K562 (cell line): Measurements from ENCODE around the gene RPL29. TPM values are rescaled to one million over a fixed set of nuclear protein-coding genes. Genes with fewer than 3 reads are reported as not detected.

Experiments
- ATAC-seq: fragments of 200-7000 bp; cut with Tn5 transposase; 3 replicates; pipeline ENCODE4 v1.9.1; 2020; ENCODE audit warnings: moderate library complexity
- BruUV-seq: library from RNA; stranded (reverse); fragments of 400-500 nt; replicated peaks from 2 replicates; lab custom pipeline; 2021; lab: Mats Ljungman, UMichigan
- CTCF ChIA-PET: fragments of 300-600 bp; formaldehyde crosslinking; extraction: SDS; loops from one replicate; lab custom pipeline; 2021; ENCODE audit warnings: low intra/inter-chr PET ratio; lab: Yijun Ruan, JAX
- POLR2A ChIA-PET: fragments of 300-600, 350-650 bp; sonication (Branson Sonifier 250); formaldehyde crosslinking; extraction: SDS; loops from one replicate; lab custom pipeline; 2021; ENCODE audit warnings: antibody characterized with exemption, inconsistent platforms; lab: Yijun Ruan, JAX
- DNase-seq, 4 experiments: peaks; one replicate each; pipeline versions ENCODE4 v3.0.0 to v3.0.0-alpha.2; 2011 to 2018; ENCODE audit warnings: low spot score in 3 of 4, mixed read lengths in 3 of 4; ENCODE audit errors: extremely low read depth in 1 of 4
- FAIRE-seq: peaks from 2 replicates; lab custom pipeline; 2011; peaks lifted over from hg19 to GRCh38; lab: Jason Lieb, UNC
- H2AFZ ChIP-seq: 2 replicates; pipeline ENCODE4 v1.6.0; 2011; ENCODE audit warnings: low read depth, low read length, control low read depth, inconsistent platforms
- H3K27ac ChIP-seq: fragments of 200-600 bp; 3 replicates; pipeline ENCODE4 v1.8.0; 2011; ENCODE audit warnings: low read depth, mild to moderate bottlenecking, control low read depth, inconsistent platforms, low read length, moderate library complexity, mixed read lengths; ENCODE audit errors: extremely low read depth
- H3K27me3 ChIP-seq, 2 experiments: fragments of 300-600 bp in 1 of 2; 2 replicates in 1 of 2; 3 replicates in 1 of 2; pipeline versions ENCODE4 v1.6.0 to v1.8.0; 2011; ENCODE audit warnings: inconsistent platforms in 2 of 2, low read length in 2 of 2, mild to moderate bottlenecking in 1 of 2, mixed read lengths in 1 of 2, moderate library complexity in 1 of 2; ENCODE audit not compliant: control insufficient read depth in 2 of 2, insufficient read depth in 2 of 2
- H3K36me3 ChIP-seq: fragments of 300-600 bp; 3 replicates; pipeline ENCODE4 v1.8.0; 2011; ENCODE audit warnings: mild to moderate bottlenecking, low read length, inconsistent platforms; ENCODE audit not compliant: control insufficient read depth, insufficient read depth
- H3K4me1 ChIP-seq, 2 experiments: fragments of 200-600 bp in 1 of 2; replicated peaks in 1 of 2; 2 replicates in 1 of 2; 3 replicates in 1 of 2; pipeline versions ENCODE4 v1.5.1 to v1.8.0; 2011; ENCODE audit warnings: inconsistent platforms in 2 of 2, low read length in 2 of 2, mild to moderate bottlenecking in 1 of 2, mixed read lengths in 1 of 2, moderate library complexity in 1 of 2; ENCODE audit not compliant: control insufficient read depth in 2 of 2, insufficient read depth in 2 of 2
- H3K4me2 ChIP-seq: 2 replicates; pipeline ENCODE4 v1.6.1; 2011; ENCODE audit warnings: low read length, control low read depth, inconsistent platforms, mixed read lengths; ENCODE audit not compliant: insufficient read depth
- H3K4me3 ChIP-seq: fragments of 200-600 bp; sonication (generic), shearing (Covaris generic); 2 replicates; pipeline ENCODE4 v1.5.1; 2016; ENCODE audit warnings: control low read depth, inconsistent platforms
- H3K79me2 ChIP-seq: fragments of 200-600 bp; 3 replicates; pipeline ENCODE4 v1.8.0; 2011; ENCODE audit warnings: low read length, inconsistent platforms; ENCODE audit not compliant: control insufficient read depth, insufficient read depth
- H3K9ac ChIP-seq, 2 experiments: 2 replicates each; pipeline versions ENCODE4 v1.6.0 to v1.6.1; 2011; ENCODE audit warnings: low read depth in 2 of 2, low read length in 2 of 2, control low read depth in 1 of 2, inconsistent platforms in 1 of 2, mild to moderate bottlenecking in 1 of 2, mixed read lengths in 1 of 2; ENCODE audit not compliant: insufficient read depth in 1 of 2
- H3K9me1 ChIP-seq: one replicate; pipeline ENCODE4 v1.6.0; 2011; ENCODE audit warnings: inconsistent platforms, mild to moderate bottlenecking, low read length, moderate library complexity; ENCODE audit not compliant: control insufficient read depth, insufficient read depth
- H3K9me3 ChIP-seq: replicated peaks from 2 replicates; pipeline ENCODE4 v1.5.1; 2011; ENCODE audit warnings: low read depth, low read length, inconsistent platforms; ENCODE audit not compliant: control insufficient read depth, insufficient read depth
- H4K20me1 ChIP-seq: replicated peaks from 2 replicates; pipeline ENCODE4 v1.6.1; 2011; ENCODE audit warnings: low read length, inconsistent platforms, mixed read lengths; ENCODE audit not compliant: control insufficient read depth, insufficient read depth
- ATF3 ChIP-seq, 2 experiments: fragments of 450-650 bp in 1 of 2; sonication (generic) in 1 of 2; formaldehyde crosslinking in 1 of 2; IDR thresholded peaks in 1 of 2; conservative IDR thresholded peaks in 1 of 2; 2 replicates each; pipeline versions ENCODE4 v1.6.1 to v1.8.1; 2016 to 2023; ENCODE audit warnings: mild to moderate bottlenecking in 2 of 2, moderate library complexity in 2 of 2, inconsistent platforms in 1 of 2, missing genetic modification reagents in 1 of 2
- CAMTA2 ChIP-seq: fragments of 250-450 bp; sonication (Bioruptor Pico); conservative IDR thresholded peaks from 2 replicates; pipeline ENCODE4 v1.5.1; 2022
- CBX8 ChIP-seq: fragments of 200-600 bp; sonication (generic); IDR thresholded peaks from 2 replicates; pipeline ENCODE4 v1.6.1; 2012; ENCODE audit warnings: borderline replicate concordance, mixed run types, low read depth, mild to moderate bottlenecking, moderate library complexity, mixed read lengths, low read length, control low read depth, inconsistent platforms; ENCODE audit not compliant: poor library complexity, severe bottlenecking; ENCODE audit errors: extremely low read depth
- EGR1 ChIP-seq: fragments of 450-650 bp; conservative IDR thresholded peaks from 2 replicates; pipeline ENCODE4 v1.6.1; 2017; ENCODE audit warnings: mild to moderate bottlenecking
- FOXO4 ChIP-seq: fragments of 450-650 bp; formaldehyde crosslinking; IDR thresholded peaks from 2 replicates; pipeline ENCODE4 v1.4.0; 2020; ENCODE audit warnings: mild to moderate bottlenecking, moderate library complexity
- FOXP1 ChIP-seq: sonication (generic); formaldehyde crosslinking; IDR thresholded peaks from 2 replicates; pipeline ENCODE4 v1.8.0; 2022; ENCODE audit warnings: mild to moderate bottlenecking, missing genetic modification reagents
- GATAD2B ChIP-seq: fragments of 450-650 bp; IDR thresholded peaks from 2 replicates; pipeline ENCODE4 v1.6.1; 2017; ENCODE audit warnings: mild to moderate bottlenecking, borderline replicate concordance
- HDAC1 ChIP-seq, 2 experiments: fragments of 450-650 bp; IDR thresholded peaks; 2 replicates each; pipeline ENCODE4 v1.6.1; 2016 to 2017; ENCODE audit warnings: inconsistent platforms in 1 of 2, mild to moderate bottlenecking in 1 of 2, moderate library complexity in 1 of 2
- MXI1 ChIP-seq: IDR thresholded peaks from 2 replicates; pipeline ENCODE4 v1.6.1; 2011; ENCODE audit warnings: low read depth, mild to moderate bottlenecking, improper control_type of control experiment, low read length
- RFX1 ChIP-seq: fragments of 450-650 bp; IDR thresholded peaks from 2 replicates; pipeline ENCODE4 v1.6.1; 2016; ENCODE audit warnings: mild to moderate bottlenecking, moderate library complexity
- THRB ChIP-seq: fragments of 450-650 bp; formaldehyde crosslinking; conservative IDR thresholded peaks from 2 replicates; pipeline ENCODE4 v1.4.0; 2022; ENCODE audit warnings: mild to moderate bottlenecking, missing genetic modification characterization
- U2AF1 ChIP-seq: fragments of 200-400 bp; formaldehyde crosslinking; optimal IDR thresholded peaks from 2 replicates; pipeline ENCODE3; 2017; ENCODE audit warnings: mild to moderate bottlenecking, low read depth, low read length, moderate library complexity
- ZFPM2 ChIP-seq: fragments of 250-450 bp; sonication (Bioruptor Pico); IDR thresholded peaks from 2 replicates; pipeline ENCODE4 v1.5.1; 2022; ENCODE audit warnings: mild to moderate bottlenecking
- ZNF551 ChIP-seq: fragments of 250-450 bp; sonication (Bioruptor Pico); IDR thresholded peaks from 2 replicates; pipeline ENCODE4 v1.5.0; 2021; ENCODE audit warnings: mild to moderate bottlenecking, moderate library complexity
- ZNF695 ChIP-seq: fragments of 450-650 bp; formaldehyde crosslinking; IDR thresholded peaks from 2 replicates; pipeline ENCODE4 v1.4.0; 2020; ENCODE audit warnings: mild to moderate bottlenecking, moderate library complexity
- WGBS: fragments of 100-300 bp; shearing (Covaris generic); methylation state at CpG from one replicate; pipeline ENCODE4 v1.1.6; 2016; ENCODE audit warnings: low coverage, mixed read lengths; ENCODE audit not compliant: insufficient coverage; ENCODE audit errors: missing lambda C conversion rate; 5-methylcytosine and 5-hydroxymethylcytosine counted together
- in situ Hi-C: fragments of 300-500 bp; cut with MboI; formaldehyde crosslinking; loops from 4 replicates; pipeline ENCODE4 v1.15.0; 2018; ENCODE audit warnings: inconsistent platforms, mixed read lengths
- intact Hi-C: fragments of 100-400 bp; cut with micrococcal nuclease; formaldehyde crosslinking; loops from 2 replicates; pipeline ENCODE4 v1.14.2; 2022
- polyA plus RNA-seq, 8 experiments: library from polyadenylated mRNA; depleted of rRNA in 4 of 8; stranded (reverse) in 5 of 8; unstranded in 3 of 8; fragments of >200 nt; fragmentation: Nextera tagmentation in 2 of 8; fragmentation: Illumina TruSeq in 1 of 8; extraction: Ambion mirVana in 2 of 8; extraction: Trizol in 1 of 8; gene quantifications; 2 replicates each; pipeline versions ENCODE4 v1.2.1 to v1.2.3, GENCODE V29; 2011 to 2014; ENCODE audit warnings: inconsistent platforms in 1 of 8, missing spikeins in 1 of 8
- total RNA-seq, 7 experiments: library from RNA; depleted of rRNA in 6 of 7; stranded (reverse); fragments of >200 nt in 6 of 7; fragmentation: Illumina TruSeq in 2 of 7; extraction: Trizol in 2 of 7; gene quantifications; 2 replicates each; pipeline versions ENCODE4 v1.2.1 to v1.2.3, GENCODE V29; 2011 to 2021; ENCODE audit warnings: low replicate concordance in 1 of 7

Gene RPL29
- total and polyA plus RNA-seq, 9 of the 15 experiments (the other 6 are each of a cell fraction or from before 2014, with no cell fraction given) = 568 to 1,475 (median 1,104) TPM

GRCh38 chr3:52024765-52025452 is 29.2 kb upstream of the RPL29 start:
- Histone ChIP-seq H3K4me3 (no peak overlapping the region), H3K36me3 (no peaks in the 10 kb centered on the region), H2AFZ (no peak overlapping the region), H3K9me3 (no peaks in the 10 kb centered on the region), H3K9me1 (no peaks in the 10 kb centered on the region), H3K9ac (no peak overlapping the region), H3K27ac (no peak overlapping the region), H3K27me3 (no peaks in the 10 kb centered on the region), H4K20me1 (no peaks in the 10 kb centered on the region), H3K4me2 (no peak overlapping the region), H3K79me2 (no peaks in the 10 kb centered on the region), H3K4me1 (peaks cover 30 to 34% of the 10 kb centered on the region in 2 experiments)
- TF ChIP-seq ZFPM2 (CRISPR knock-in tag) (no peak), U2AF1 (no peak), FOXP1 (CRISPR knock-in tag) (no peak), THRB (CRISPR knock-in tag) (no peak), FOXO4 (no peak), MXI1 (no peak), RFX1 (no peak), GATAD2B (no peak), HDAC1 (IDR thresholded peaks at IDR 0.05) (no peak), ZNF695 (CRISPR knock-in tag) (no peak), EGR1 (no peak), CBX8 (no peak), ATF3 (IDR thresholded peaks at IDR 0.05) (no peak), ATF3 (CRISPR knock-in tag; conservative IDR thresholded peaks at IDR 0.05) (no peak), CAMTA2 (CRISPR knock-in tag) (no peak), ZNF551 (no peak)
- FAIRE-seq (no peak), DNase-seq (no peak), ATAC-seq (no peak)
- in situ Hi-C loops = loop anchor here (25.0 kb wide), 1 partner anchor 362 kb away; no protein-coding TSS in a partner anchor
- intact Hi-C loops = no loop called here
- BruUV-seq = no TSS peak
- CTCF ChIA-PET = no interaction called here
- POLR2A ChIA-PET = no interaction called here
- 66% methylated on average over 6 of the region's 6 CpGs for WGBS
